Smooth muscle cell (in vitro differentiated cells): ENCODE measurements around the gene ATXN10. TPM values are rescaled to one million over a fixed set of nuclear protein-coding genes. Genes with fewer than 3 reads are reported as not detected.
A peak's percentile ranks its signal among the peaks of the same experiment; 100 is the strongest.

Source experiments
- DNase-seq: peaks from one replicate; lab custom pipeline; 2025; ENCODE audit not compliant: unreplicated experiment; lab: John Stamatoyannopoulos, UW
- H2AFZ ChIP-seq: fragments of 200-600 bp; sonication (generic); 2 replicates; pipeline ENCODE4 v1.6.0; 2016; ENCODE audit warnings: antibody characterized with exemption, low read depth, mild to moderate bottlenecking
- H3F3A ChIP-seq: fragments of 200-600 bp; sonication (generic); 2 replicates; pipeline ENCODE4 v1.6.0; 2017; ENCODE audit warnings: antibody characterized with exemption, low read depth
- H3K27ac ChIP-seq: fragments of 200-600 bp; sonication (generic); 2 replicates; pipeline ENCODE4 v1.5.1; 2016; ENCODE audit warnings: low read depth, mild to moderate bottlenecking
- H3K27me3 ChIP-seq: fragments of 200-600 bp; sonication (generic); 2 replicates; pipeline ENCODE4 v1.6.1; 2016; ENCODE audit warnings: low read depth, mild to moderate bottlenecking
- H3K36me3 ChIP-seq: fragments of 200-600 bp; sonication (generic); 2 replicates; pipeline ENCODE4 v1.5.1; 2016; ENCODE audit warnings: low read depth
- H3K4me1 ChIP-seq: fragments of 200-600 bp; sonication (generic); 2 replicates; pipeline ENCODE4 v1.5.1; 2016; ENCODE audit warnings: low read depth
- H3K4me2 ChIP-seq: fragments of 200-600 bp; sonication (generic); 2 replicates; pipeline ENCODE4 v1.6.0; 2016; ENCODE audit warnings: mild to moderate bottlenecking
- H3K4me3 ChIP-seq: fragments of 200-600 bp; sonication (generic); 2 replicates; pipeline ENCODE4 v1.5.1; 2016; ENCODE audit warnings: mild to moderate bottlenecking
- H3K79me2 ChIP-seq: fragments of 200-600 bp; sonication (generic); 2 replicates; pipeline ENCODE4 v1.6.0; 2016; ENCODE audit warnings: low read depth, mild to moderate bottlenecking
- H3K9ac ChIP-seq: fragments of 200-600 bp; sonication (generic); 2 replicates; pipeline ENCODE4 v1.6.0; 2016; ENCODE audit warnings: low read depth
- H3K9me3 ChIP-seq: fragments of 200-600 bp; sonication (generic); replicated peaks from 2 replicates; pipeline ENCODE4 v1.5.1; 2016; ENCODE audit warnings: low read depth
- H4K20me1 ChIP-seq: fragments of 200-600 bp; sonication (generic); 2 replicates; pipeline ENCODE4 v1.6.0; 2016; ENCODE audit warnings: low read depth
- CTCF ChIP-seq: fragments of 200-600 bp; sonication (generic); IDR thresholded peaks from 2 replicates; pipeline ENCODE4 v1.5.1; 2017; ENCODE audit warnings: borderline replicate concordance, mild to moderate bottlenecking, antibody characterized with exemption; ENCODE audit not compliant: insufficient read depth, poor library complexity, severe bottlenecking
- WGBS: methylation state at CpG from one replicate; pipeline ENCODE4 v1.1.7; 2016; ENCODE audit warnings: low lambda C conversion rate; 5-methylcytosine and 5-hydroxymethylcytosine counted together
- polyA plus RNA-seq: library from polyadenylated mRNA; unstranded; fragments of >200 nt; fragmentation: Nextera tagmentation; extraction: Ambion mirVana; gene quantifications from 2 replicates; pipeline ENCODE4 v1.2.1, GENCODE V29; 2016
- total RNA-seq: library from RNA; depleted of rRNA; stranded (reverse); fragments of >200 nt; gene quantifications from 2 replicates; pipeline ENCODE4 v1.2.3, GENCODE V29; 2014

ATXN10 gene
- total and polyA plus RNA-seq, 2 experiments from 2014 or later: 117 to 131 TPM

DNA sequence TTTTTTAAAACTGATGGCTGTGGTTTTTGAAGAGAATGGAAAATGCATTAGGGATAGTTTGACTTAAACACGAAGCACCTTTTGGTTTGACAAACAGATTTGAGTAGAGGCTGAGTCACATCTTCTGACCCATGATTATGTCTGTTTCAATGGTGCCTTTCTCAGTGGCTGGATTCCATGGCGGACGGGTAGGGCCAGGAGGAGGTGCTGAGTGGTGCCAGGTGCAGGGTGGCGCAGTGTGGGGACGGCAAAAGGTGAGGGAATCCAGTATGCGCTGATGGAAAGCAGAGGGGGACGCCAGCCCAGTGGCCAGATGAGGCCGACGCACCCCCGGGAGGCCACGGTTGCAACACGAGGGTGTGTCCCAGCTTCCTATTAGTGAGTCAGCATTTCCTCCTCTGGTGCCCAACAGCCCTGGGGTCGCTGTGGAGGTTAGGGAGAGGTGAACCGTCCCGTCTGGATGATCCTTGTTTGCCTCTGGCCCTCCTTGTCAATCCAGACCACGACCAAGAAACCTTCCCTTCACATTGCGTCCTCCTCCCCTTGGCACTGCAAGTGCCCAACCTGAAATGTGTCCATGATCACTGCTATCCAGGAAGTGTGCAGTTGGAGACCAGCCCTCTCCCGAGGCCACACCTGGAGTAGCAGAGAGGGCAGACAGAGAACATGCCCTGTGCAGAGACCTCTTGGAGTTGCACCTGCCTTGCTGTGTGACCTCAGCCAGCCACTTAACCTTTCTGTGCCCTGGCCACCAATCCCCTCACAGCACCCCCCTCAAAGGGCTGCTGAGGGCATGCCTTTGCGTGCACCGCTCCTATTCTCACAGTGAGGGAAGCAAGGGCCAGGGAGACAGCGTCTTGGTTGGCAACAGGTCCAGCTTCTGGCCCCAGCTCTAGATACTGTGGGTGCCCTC, 32.5 kb upstream of the ATXN10 start:
- H3K27ac ChIP-seq: peak overlapping the region; percentile 37
- 74% methylated on average over 19 of the region's 21 CpGs for WGBS
- no peak for TF ChIP-seq CTCF
- no peak overlapping the region for H2AFZ ChIP-seq
- no peaks in the 10 kb centered on the region for H3K9me3 ChIP-seq
- H3K4me2 ChIP-seq: no peak overlapping the region
- H3K36me3 ChIP-seq: no peaks in the 10 kb centered on the region
- no peak overlapping the region for H3K9ac ChIP-seq
- H3F3A ChIP-seq: no peaks in the 10 kb centered on the region
- no peak for DNase-seq
- no peaks in the 10 kb centered on the region for H3K79me2 ChIP-seq
- H4K20me1 ChIP-seq: no peaks in the 10 kb centered on the region
- peaks cover 14% of the 10 kb centered on the region for H3K27me3 ChIP-seq
- H3K4me1 ChIP-seq: no peaks in the 10 kb centered on the region
- no peak overlapping the region for H3K4me3 ChIP-seq

GRCh38 chr22:45639747-45640102, 31.9 kb upstream of the ATXN10 start:
- no peak for DNase-seq
- Histone ChIP-seq H3K4me1 (no peaks in the 10 kb centered on the region), H3K36me3 (no peaks in the 10 kb centered on the region), H3K4me3 (no peak overlapping the region), H3K27ac (no peak overlapping the region), H3K79me2 (no peaks in the 10 kb centered on the region), H3F3A (no peaks in the 10 kb centered on the region), H2AFZ (no peak overlapping the region), H3K9me3 (no peaks in the 10 kb centered on the region), H3K4me2 (no peak overlapping the region), H4K20me1 (no peaks in the 10 kb centered on the region), H3K27me3 (peaks cover 14% of the 10 kb centered on the region), H3K9ac (no peak overlapping the region)
- 80% methylated on average over 7 of the region's 7 CpGs for WGBS
- TF ChIP-seq CTCF: no peak

GRCh38 chr22:45640291-45640940, 31.2 kb upstream of the ATXN10 start:
- WGBS: 81% methylated on average over 7 of the region's 7 CpGs
- H3K36me3 ChIP-seq: no peaks in the 10 kb centered on the region
- no peak for TF ChIP-seq CTCF
- H3F3A ChIP-seq: no peaks in the 10 kb centered on the region
- no peaks in the 10 kb centered on the region for H3K4me1 ChIP-seq
- no peaks in the 10 kb centered on the region for H4K20me1 ChIP-seq
- H3K27ac ChIP-seq: no peak overlapping the region
- no peaks in the 10 kb centered on the region for H3K79me2 ChIP-seq
- no peaks in the 10 kb centered on the region for H3K9me3 ChIP-seq
- no peak overlapping the region for H3K4me2 ChIP-seq
- no peak overlapping the region for H2AFZ ChIP-seq
- H3K27me3 ChIP-seq: peaks cover 14% of the 10 kb centered on the region
- no peak overlapping the region for H3K9ac ChIP-seq
- no peak for DNase-seq
- no peak overlapping the region for H3K4me3 ChIP-seq
